GM19035 (cell line): Measurements from ENCODE around the gene CA5A.

Experiments
- ATAC-seq: cut with Tn5 transposase; IDR thresholded peaks from one replicate; pipeline ENCODE4 v1.9.1; 2021; ENCODE audit not compliant: unreplicated experiment

Gene CA5A

GRCh38 chr16:87964049-87964659 lies 27.8 kb upstream of the CA5A start:
- no peak for ATAC-seq

- no peak for ATAC-seq
These were observed 27.1 kb upstream of the CA5A start for GRCh38 chr16:87963400-87963799.

GRCh38 chr16:87961623-87962022 lies 25.3 kb upstream of the CA5A start:
- ATAC-seq, result no peak

- no peak for ATAC-seq
These were observed 24.5 kb upstream of the CA5A start for GRCh38 chr16:87960852-87961251.

- no peak for ATAC-seq
These were observed 24.0 kb upstream of the CA5A start for GRCh38 chr16:87960296-87960695.

- no peak for ATAC-seq
These were observed 23.2 kb upstream of the CA5A start for GRCh38 chr16:87959391-87959990.

GRCh38 chr16:87958632-87959031 lies 22.3 kb upstream of the CA5A start:
- ATAC-seq, result no peak

GRCh38 chr16:87957296-87958094 lies 21.2 kb upstream of the CA5A start:
- ATAC-seq, result no peak

GRCh38 chr16:87956365-87957231 lies 20.3 kb upstream of the CA5A start:
- ATAC-seq, result peak; percentile 31

- no peak for ATAC-seq
These were observed 19.7 kb upstream of the CA5A start for GRCh38 chr16:87956098-87956364.

- ATAC-seq, result no peak
These were observed 19.2 kb upstream of the CA5A start for GRCh38 chr16:87955302-87956097.

GRCh38 chr16:87954826-87955225 lies 18.5 kb upstream of the CA5A start:
- ATAC-seq, result no peak

- ATAC-seq, result no peak
These were observed 18.0 kb upstream of the CA5A start for GRCh38 chr16:87954361-87954760.

- no peak for ATAC-seq
These were observed 17.2 kb upstream of the CA5A start for GRCh38 chr16:87953308-87954215.

GRCh38 chr16:87952751-87953150 lies 16.4 kb upstream of the CA5A start:
- no peak for ATAC-seq

- peak; percentile 6 for ATAC-seq
These were observed 15.5 kb upstream of the CA5A start for GRCh38 chr16:87951552-87952538.

GRCh38 chr16:87950765-87951551 lies 14.6 kb upstream of the CA5A start, which contains the start of gene BANP:
Gene BANP (plus strand): TSS chr16:87951434. CDS start chr16:87975116, 23,682 bp downstream.
- ATAC-seq, result peak; percentile 84
